Fibroblast of villous mesenchyme (primary cell): ENCODE results near the gene EQTN. TPM values are rescaled to one million over a fixed set of nuclear protein-coding genes. Genes with fewer than 3 reads are reported as not detected.

Experiments
- DNase-seq: peaks from one replicate; pipeline ENCODE4 v3.0.0-alpha.2; 2010; ENCODE audit warnings: low read depth
- H3K4me3 ChIP-seq: 2 replicates; pipeline ENCODE4 v1.5.1; 2011; ENCODE audit warnings: low read depth, mild to moderate bottlenecking, low read length
- CTCF ChIP-seq: IDR thresholded peaks from 2 replicates; pipeline ENCODE4 v1.5.1; 2012; ENCODE audit warnings: low read depth, mild to moderate bottlenecking, low read length; ENCODE audit not compliant: insufficient read depth
- total RNA-seq: library from RNA; depleted of rRNA; stranded (reverse); fragments of >200 nt; gene quantifications from 2 replicates; pipeline ENCODE4 v1.2.3, GENCODE V29; 2012

EQTN gene
- total RNA-seq, 1 donor: not detected

- TF ChIP-seq CTCF: no peak
- peak; percentile 34 for DNase-seq
- H3K4me3 ChIP-seq: no peak overlapping the region
These were observed 41.0 kb upstream of the EQTN start for GRCh38 chr9:27337833-27338526.

GRCh38 chr9:27337236-27337635, 40.3 kb upstream of the EQTN start:
- no peak overlapping the region for H3K4me3 ChIP-seq
- DNase-seq: no peak
- TF ChIP-seq CTCF: no peak

- DNase-seq: no peak
- no peak for TF ChIP-seq CTCF
- no peak overlapping the region for H3K4me3 ChIP-seq
These were observed 39.9 kb upstream of the EQTN start for GRCh38 chr9:27336829-27337228.

- no peak overlapping the region for H3K4me3 ChIP-seq
- peak; percentile 73 for DNase-seq
- no peak for TF ChIP-seq CTCF
These were observed 39.2 kb upstream of the EQTN start for GRCh38 chr9:27336126-27336525.

GRCh38 chr9:27335075-27335474, 38.1 kb upstream of the EQTN start:
- H3K4me3 ChIP-seq: no peak overlapping the region
- no peak for DNase-seq
- TF ChIP-seq CTCF: no peak

- TF ChIP-seq CTCF: peak; percentile 89
- peak; percentile 84 for DNase-seq
- no peak overlapping the region for H3K4me3 ChIP-seq
These were observed 36.5 kb upstream of the EQTN start for GRCh38 chr9:27333241-27334052.
